Mucosa of descending colon (tissue), 3 donors: Measurements from ENCODE around the gene PRKAA1. TPM values are rescaled to one million over a fixed set of nuclear protein-coding genes. Genes with fewer than 3 reads are reported as not detected.
A peak's percentile ranks its signal among the peaks of the same experiment; 100 is the strongest.

Experiments
- ATAC-seq: fragments of 200-7000 bp; cut with Tn5 transposase; one replicate; pipeline ENCODE4 v1.9.1; 2020; ENCODE audit warnings: mild to moderate bottlenecking, moderate library complexity
- DNase-seq, 3 donors: peaks; one replicate each; pipeline ENCODE4 v3.0.0-alpha.2; 2020
- H3K36me3 ChIP-seq: fragments of 200-600 bp; one replicate; pipeline ENCODE4 v1.8.0; 2021; ENCODE audit warnings: low read depth, mild to moderate bottlenecking
- H3K4me1 ChIP-seq: fragments of 200-600 bp; one replicate; pipeline ENCODE4 v1.8.0; 2021; ENCODE audit warnings: low read depth, mild to moderate bottlenecking
- H3K4me3 ChIP-seq: fragments of 200-600 bp; one replicate; pipeline ENCODE4 v1.8.0; 2021; ENCODE audit warnings: mild to moderate bottlenecking
- H3K9me3 ChIP-seq: fragments of 200-600 bp; one replicate; pipeline ENCODE4 v1.8.0; 2021; ENCODE audit warnings: mild to moderate bottlenecking
- CTCF ChIP-seq: fragments of 200-600 bp; IDR thresholded peaks from one replicate; pipeline ENCODE4 v1.8.0; 2022; ENCODE audit warnings: antibody characterized with exemption, mild to moderate bottlenecking
- intact Hi-C, 2 donors: fragments of 100-400 bp; cut with DNase I in 1 of 2; cut with micrococcal nuclease in 1 of 2; formaldehyde crosslinking; loops; one replicate each; pipeline versions ENCODE4 v1.11.0 to v1.11.1; 2022; cut with DNase I, micrococcal nuclease
- total RNA-seq, 3 donors: library from RNA; stranded (reverse); fragmentation: NEBNext Ultra II Directional in 2 of 3; extraction: Animal tissue kit (Norgen Biotek cat#: 25700) in 2 of 3; gene quantifications; one replicate each; pipeline versions ENCODE4 v1.2.1 to v1.2.4, GENCODE V29; 2021 to 2023
- donor health status: DM: no; HTN: no; CAD: no; lungs with moderate emphysema.
- donor health status: DM: no; HTN: no; CAD: no.
- donor health status: DM: no; HTN: yes; CAD: no.

PRKAA1 gene
- total RNA-seq, 3 donors from 2014 or later, result 89.7 to 111 (median 97.9) TPM

DNA sequence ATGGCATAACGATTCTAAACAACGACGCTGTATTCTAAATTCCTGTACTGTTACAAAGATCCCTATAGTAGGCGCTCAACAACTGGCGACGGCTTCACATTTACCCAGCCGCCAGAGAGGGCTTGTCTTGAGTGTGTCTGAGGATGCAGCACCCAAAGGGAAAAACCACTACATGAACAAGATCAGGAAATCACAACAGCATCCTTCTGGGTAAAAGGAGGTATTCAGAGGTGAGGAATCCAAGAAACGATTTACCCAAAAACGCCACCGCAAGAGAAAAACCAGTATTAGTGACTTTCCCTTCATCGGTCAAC is 43.1 kb downstream of the PRKAA1 start:
- DNase-seq (peak; percentile 67 to 79 (median 72)), ATAC-seq (peak; percentile 89)
- peak; percentile 36 for TF ChIP-seq CTCF
- intact Hi-C loops, result loop anchor here in 1 of 2 donors (5.0 kb wide), 1 partner anchor 82 kb away; the partner anchor contains the start of gene RPL37
- no peaks in the 10 kb centered on the region for H3K9me3 ChIP-seq
- H3K4me1 ChIP-seq, result no peaks in the 10 kb centered on the region
- no peaks in the 10 kb centered on the region for H3K36me3 ChIP-seq
- H3K4me3 ChIP-seq, result peak overlapping the region; percentile 80

DNA sequence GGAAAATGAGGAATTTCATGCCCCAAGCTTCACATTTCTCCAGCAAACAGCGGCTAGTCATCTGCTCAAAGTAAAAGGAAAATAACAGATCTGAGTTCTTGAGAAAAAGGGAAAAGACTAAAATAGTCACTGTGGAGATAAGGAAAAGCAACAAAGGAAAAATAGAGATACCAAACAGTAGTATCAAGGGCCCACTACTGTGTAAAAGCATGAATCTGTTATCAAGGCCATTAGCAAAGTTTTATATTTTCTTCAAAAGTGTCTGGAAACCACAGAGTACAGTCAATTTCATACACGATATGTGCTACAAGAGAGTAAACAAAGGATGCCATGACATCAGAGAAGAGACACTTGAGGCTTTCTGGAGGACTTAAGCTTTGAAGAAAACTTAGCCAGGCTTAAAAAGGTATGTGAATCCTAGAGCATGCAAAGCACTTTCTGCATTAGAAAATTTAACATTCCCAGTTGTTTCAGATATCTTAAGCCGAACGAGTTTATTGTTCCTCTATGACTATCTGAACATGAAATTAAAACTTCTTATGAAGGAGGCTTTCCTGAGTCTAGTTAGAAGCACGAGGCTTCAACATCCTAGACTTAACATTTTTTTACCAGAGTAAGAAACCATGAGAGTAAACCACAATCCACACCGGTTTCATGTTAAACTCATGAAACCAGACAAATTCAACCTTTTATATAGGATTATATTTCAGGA is 43.6 kb downstream of the PRKAA1 start:
- Histone ChIP-seq H3K9me3 (no peaks in the 10 kb centered on the region), H3K4me1 (no peaks in the 10 kb centered on the region), H3K36me3 (no peaks in the 10 kb centered on the region), H3K4me3 (peak overlapping the region; percentile 80)
- TF ChIP-seq CTCF, result no peak
- ATAC-seq (no peak), DNase-seq (no peak)
- intact Hi-C loops, result loop anchor here in 1 of 2 donors (5.0 kb wide), 1 partner anchor 83 kb away; the partner anchor contains the start of gene RPL37

GRCh38 chr5:40746703-40747102 is 51.5 kb downstream of the PRKAA1 start:
- Histone ChIP-seq H3K36me3 (no peaks in the 10 kb centered on the region), H3K4me3 (no peak overlapping the region), H3K9me3 (no peaks in the 10 kb centered on the region), H3K4me1 (no peaks in the 10 kb centered on the region)
- DNase-seq (no peak), ATAC-seq (no peak)
- no peak for TF ChIP-seq CTCF
- intact Hi-C loops, result no loop called here

DNA sequence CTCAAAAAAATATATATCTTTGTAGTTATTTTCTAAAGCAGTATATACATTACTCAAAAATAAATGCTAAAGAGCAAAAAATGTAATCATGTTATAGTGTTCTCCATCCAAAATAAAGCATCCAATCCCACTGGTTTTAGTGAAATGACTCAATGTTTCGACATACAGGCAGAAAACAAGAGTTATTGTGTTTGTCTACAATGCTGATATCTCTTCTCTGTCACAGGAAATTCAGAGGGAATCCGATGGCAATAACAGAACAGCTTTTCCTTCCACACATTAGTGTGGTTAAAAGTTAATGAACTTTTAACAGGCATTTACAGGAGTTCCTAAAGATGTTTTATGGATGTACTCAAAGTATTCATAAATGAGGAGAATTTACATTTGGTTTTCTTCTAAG is 54.4 kb downstream of the PRKAA1 start:
- intact Hi-C loops, result no loop called here
- no peak overlapping the region for H3K4me3 ChIP-seq
- ATAC-seq (no peak), DNase-seq (no peak)
- no peaks in the 10 kb centered on the region for H3K36me3 ChIP-seq
- no peak for TF ChIP-seq CTCF
- no peaks in the 10 kb centered on the region for H3K9me3 ChIP-seq
- H3K4me1 ChIP-seq, result no peaks in the 10 kb centered on the region

DNA sequence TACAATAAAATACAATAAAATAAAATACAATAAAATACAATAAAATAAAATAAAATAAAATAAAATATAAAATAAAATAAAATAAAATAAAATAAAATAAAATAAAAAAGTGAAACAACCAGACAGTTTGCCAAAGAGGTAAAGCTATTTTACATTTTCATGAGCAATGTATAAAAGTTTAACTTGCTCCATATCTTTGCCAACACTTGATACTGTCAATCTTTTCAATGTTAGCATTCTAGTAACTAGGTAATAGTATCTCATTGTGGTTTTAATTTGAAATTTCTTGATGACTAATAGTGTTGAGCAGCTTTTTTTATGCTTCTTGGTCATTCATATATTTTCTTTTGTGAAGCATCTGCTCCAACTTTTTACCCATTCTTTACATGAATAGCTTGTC is 59.7 kb downstream of the PRKAA1 start:
- Histone ChIP-seq H3K9me3 (no peaks in the 10 kb centered on the region), H3K4me1 (peaks cover 17% of the 10 kb centered on the region), H3K36me3 (no peaks in the 10 kb centered on the region), H3K4me3 (no peak overlapping the region)
- DNase-seq (no peak), ATAC-seq (no peak)
- intact Hi-C loops, result loop anchor here in 1 of 2 donors (10.0 kb wide), 2 partner anchors 794 to 1024 kb away; no protein-coding TSS in a partner anchor
- no peak for TF ChIP-seq CTCF
